HFF-Myc (cell line): ENCODE data around the gene ABCC12.

Experiments
- DNase-seq: peaks from one replicate; pipeline ENCODE4 v3.0.0-alpha.2; 2011; ENCODE audit warnings: low read depth; ENCODE audit errors: extremely low read depth
- H3K4me3 ChIP-seq: replicated peaks from 2 replicates; pipeline ENCODE4 v1.5.1; 2011; ENCODE audit warnings: low read depth, mild to moderate bottlenecking, control low read depth, low read length
- TF ChIP-seq, protein P1 (sequence below): IDR thresholded peaks from 2 replicates; pipeline ENCODE4 v1.5.1; 2012; ENCODE audit warnings: mild to moderate bottlenecking, low read depth, low read length, control low read depth; ENCODE audit errors: missing control alignments

Gene ABCC12

DNA sequence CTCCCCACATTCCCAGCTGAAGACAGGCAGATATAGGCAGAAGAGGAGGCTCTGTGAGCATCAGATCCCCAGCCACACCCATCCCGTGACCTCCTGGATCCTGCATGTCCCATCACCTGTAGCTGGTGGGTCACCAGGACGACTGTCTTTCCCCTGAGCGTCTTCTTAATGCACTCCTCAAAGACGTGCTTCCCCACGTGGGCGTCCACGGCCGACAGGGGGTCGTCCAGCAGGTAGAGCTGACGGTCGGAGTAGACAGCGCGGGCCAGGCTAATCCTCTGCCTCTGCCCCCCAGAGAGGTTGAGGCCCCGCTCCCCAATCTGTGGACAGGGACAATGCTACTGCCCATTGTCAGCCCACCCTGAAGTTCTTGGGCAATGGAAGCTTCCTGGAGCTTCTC lies 40.5 kb downstream of the ABCC12 start:
- TF ChIP-seq, protein P1, sequence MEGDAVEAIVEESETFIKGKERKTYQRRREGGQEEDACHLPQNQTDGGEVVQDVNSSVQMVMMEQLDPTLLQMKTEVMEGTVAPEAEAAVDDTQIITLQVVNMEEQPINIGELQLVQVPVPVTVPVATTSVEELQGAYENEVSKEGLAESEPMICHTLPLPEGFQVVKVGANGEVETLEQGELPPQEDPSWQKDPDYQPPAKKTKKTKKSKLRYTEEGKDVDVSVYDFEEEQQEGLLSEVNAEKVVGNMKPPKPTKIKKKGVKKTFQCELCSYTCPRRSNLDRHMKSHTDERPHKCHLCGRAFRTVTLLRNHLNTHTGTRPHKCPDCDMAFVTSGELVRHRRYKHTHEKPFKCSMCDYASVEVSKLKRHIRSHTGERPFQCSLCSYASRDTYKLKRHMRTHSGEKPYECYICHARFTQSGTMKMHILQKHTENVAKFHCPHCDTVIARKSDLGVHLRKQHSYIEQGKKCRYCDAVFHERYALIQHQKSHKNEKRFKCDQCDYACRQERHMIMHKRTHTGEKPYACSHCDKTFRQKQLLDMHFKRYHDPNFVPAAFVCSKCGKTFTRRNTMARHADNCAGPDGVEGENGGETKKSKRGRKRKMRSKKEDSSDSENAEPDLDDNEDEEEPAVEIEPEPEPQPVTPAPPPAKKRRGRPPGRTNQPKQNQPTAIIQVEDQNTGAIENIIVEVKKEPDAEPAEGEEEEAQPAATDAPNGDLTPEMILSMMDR = no peak
- H3K4me3 ChIP-seq = no peak overlapping the region
- no peak for DNase-seq

DNA sequence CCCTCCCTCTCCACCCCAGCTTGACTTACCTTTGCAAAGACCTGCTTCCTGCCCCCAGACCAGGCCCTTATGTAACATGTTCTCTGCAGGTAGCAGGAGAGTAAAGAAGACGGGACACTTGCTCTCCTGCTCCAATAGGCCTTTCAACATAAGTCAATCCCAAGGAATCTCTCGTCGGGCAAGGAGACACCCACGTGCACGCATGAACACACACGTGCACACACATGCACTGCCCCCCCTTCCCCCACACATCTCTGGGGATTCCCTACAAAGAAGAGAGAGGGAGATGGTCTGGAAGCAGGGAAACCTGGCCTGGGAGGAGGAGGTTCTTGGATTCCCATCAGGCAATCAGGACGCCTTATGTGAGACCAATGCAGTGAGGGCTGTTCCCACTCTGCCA lies 41.4 kb downstream of the ABCC12 start:
- TF ChIP-seq, protein P1 = no peak

DNA sequence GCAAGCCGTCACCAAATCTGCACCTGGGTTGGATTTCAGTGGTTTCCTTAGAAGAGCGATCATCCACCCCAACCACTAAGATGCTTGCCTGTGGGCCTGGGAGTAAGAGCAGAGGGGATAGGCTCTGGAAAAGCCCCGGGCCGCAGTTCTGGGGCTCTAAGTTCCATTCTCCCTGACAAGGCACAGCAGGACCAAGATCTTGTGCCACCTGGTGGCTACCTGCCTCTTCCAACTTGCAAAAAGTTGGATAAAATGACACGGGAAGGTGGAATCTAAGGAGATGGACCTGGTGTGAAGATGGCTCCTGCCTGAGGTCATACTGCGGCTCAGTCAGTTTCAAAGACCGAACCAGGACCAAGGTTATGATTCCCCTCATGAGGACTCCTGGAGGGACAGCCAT lies 42.3 kb downstream of the ABCC12 start:
- DNase-seq = no peak
- no peak overlapping the region for H3K4me3 ChIP-seq
- TF ChIP-seq, protein P1 = peak; percentile 7

More for the DNA sequence above, 41.4 kb downstream of the ABCC12 start:
- no peak for DNase-seq
- no peak overlapping the region for H3K4me3 ChIP-seq

DNA sequence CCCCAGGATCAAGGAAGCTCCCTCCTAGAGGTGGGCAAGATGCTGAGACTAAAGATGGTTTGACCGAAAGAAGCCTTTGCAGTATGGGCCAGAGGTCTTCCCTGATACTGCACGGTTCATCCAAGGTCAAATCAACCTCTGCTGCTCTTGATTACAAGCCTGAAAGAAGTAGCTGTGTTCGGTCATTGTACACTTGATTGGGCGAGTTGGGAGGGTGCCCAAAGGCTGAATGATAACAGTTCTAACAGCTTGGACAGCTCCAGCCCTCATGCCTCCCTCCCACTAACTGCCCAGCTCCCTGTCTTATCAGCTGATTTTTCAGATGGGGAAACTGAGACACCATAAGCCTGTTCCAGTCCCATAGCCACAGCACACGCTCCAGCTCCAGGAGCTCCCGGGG lies 42.8 kb downstream of the ABCC12 start:
- TF ChIP-seq, protein P1 = no peak
- no peak for DNase-seq
- H3K4me3 ChIP-seq = no peak overlapping the region

DNA sequence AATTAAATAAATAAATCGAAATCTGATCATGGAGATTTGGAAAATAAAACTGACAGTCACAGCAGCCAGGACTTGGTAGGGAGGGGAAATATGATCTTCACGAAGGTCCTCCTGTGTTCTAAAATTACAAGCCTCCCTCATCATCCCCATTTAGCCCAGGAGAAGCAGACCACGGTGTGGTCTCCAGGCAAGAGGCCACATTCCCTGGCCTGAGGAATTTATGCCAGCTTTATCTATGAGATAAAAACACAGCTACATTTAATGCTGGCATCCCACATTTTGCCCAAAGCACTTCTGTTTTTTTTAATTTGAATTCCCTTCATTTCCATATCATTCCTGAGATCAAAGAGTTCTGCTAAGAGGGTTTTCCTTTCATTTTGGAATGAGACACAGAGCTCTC lies 43.2 kb downstream of the ABCC12 start:
- TF ChIP-seq, protein P1 = no peak
- H3K4me3 ChIP-seq = no peak overlapping the region
- no peak for DNase-seq

DNA sequence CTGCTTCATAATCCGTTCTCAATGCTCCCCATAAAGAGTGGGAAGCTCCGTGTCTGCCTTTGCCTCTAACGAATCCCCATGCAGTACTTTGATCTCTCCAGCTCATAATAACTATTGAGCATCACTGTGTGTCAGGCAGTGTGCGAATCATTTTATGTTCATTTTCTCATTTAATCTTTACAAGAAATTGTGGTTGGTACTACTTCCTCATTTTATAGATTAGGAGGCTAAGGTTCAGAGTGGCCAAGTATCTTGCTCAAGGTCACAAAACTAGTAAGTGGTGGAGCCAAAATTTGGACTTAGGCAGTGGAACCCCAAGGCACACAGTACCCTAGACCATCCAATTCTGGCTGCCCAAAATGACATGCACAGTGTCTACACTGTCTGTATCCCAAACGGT lies 44.8 kb downstream of the ABCC12 start:
- no peak overlapping the region for H3K4me3 ChIP-seq
- DNase-seq = no peak
- TF ChIP-seq, protein P1 = no peak

DNA sequence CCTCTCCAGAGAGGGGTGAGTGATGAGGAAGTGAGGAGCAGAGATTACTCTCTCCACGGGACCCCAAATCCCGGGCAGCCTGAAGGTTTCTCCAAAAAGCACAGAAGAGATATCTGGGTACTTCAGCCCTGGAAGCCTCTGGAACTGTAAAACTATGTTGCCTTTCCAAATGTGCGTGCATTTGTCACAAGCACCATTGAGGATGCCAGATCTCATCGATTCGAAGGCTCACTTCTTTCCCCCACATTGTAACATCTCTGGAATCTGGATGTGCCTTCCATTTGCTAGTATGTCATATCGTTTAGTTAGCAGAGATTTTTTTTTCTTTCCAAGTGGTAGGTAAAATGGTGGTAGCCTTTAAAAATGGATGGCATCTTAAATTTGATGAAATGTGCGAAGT lies 45.8 kb downstream of the ABCC12 start:
- no peak for DNase-seq
- TF ChIP-seq, protein P1 = no peak
- H3K4me3 ChIP-seq = no peak overlapping the region
